ENCODE data around the gene TCERG1L.

DNA sequence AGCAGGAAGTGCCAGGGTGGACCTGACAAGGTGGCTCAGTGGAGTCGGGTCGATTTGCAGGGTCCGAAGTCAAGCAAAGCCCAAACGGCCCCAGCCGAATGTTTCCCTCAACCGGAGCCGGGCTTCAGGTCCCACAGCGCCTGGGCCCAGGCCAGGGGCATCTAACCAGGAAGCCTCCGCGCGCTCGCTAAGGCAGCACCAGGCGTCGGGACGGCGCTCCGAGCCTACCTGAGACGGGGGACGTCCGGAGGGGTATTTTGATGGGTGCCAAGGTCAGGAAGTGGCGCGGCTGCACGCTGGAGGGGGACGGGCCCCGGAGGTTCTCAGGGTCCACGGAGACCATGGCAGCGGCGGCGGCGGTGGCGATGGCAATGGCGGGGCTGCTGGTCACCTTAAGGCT lies 51.5 kb downstream of the TCERG1L start:
- TF ChIP-seq, protein P1, sequence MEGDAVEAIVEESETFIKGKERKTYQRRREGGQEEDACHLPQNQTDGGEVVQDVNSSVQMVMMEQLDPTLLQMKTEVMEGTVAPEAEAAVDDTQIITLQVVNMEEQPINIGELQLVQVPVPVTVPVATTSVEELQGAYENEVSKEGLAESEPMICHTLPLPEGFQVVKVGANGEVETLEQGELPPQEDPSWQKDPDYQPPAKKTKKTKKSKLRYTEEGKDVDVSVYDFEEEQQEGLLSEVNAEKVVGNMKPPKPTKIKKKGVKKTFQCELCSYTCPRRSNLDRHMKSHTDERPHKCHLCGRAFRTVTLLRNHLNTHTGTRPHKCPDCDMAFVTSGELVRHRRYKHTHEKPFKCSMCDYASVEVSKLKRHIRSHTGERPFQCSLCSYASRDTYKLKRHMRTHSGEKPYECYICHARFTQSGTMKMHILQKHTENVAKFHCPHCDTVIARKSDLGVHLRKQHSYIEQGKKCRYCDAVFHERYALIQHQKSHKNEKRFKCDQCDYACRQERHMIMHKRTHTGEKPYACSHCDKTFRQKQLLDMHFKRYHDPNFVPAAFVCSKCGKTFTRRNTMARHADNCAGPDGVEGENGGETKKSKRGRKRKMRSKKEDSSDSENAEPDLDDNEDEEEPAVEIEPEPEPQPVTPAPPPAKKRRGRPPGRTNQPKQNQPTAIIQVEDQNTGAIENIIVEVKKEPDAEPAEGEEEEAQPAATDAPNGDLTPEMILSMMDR (IDR thresholded peaks at IDR 0.05): no peak
- TF ChIP-seq CHD2 (IDR thresholded peaks at IDR 0.05; ENCODE audit: low read length, partially characterized antibody) (no peak), YY1 (IDR thresholded peaks at IDR 0.05; ENCODE audit: low read depth) (no peak), POLR2AphosphoS5 (IDR thresholded peaks at IDR 0.05; ENCODE audit: low read depth, low read length) (no peak), JUND (IDR thresholded peaks at IDR 0.05) (no peak), TCF12 (IDR thresholded peaks at IDR 0.05) (no peak), RXRA (IDR thresholded peaks at IDR 0.05; ENCODE audit: borderline replicate concordance, low read depth) (no peak)
- TF ChIP-seq, protein P2, sequence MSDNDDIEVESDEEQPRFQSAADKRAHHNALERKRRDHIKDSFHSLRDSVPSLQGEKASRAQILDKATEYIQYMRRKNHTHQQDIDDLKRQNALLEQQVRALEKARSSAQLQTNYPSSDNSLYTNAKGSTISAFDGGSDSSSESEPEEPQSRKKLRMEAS (IDR thresholded peaks at IDR 0.05; ENCODE audit: low read depth): no peak
- TF ChIP-seq, protein P3, sequence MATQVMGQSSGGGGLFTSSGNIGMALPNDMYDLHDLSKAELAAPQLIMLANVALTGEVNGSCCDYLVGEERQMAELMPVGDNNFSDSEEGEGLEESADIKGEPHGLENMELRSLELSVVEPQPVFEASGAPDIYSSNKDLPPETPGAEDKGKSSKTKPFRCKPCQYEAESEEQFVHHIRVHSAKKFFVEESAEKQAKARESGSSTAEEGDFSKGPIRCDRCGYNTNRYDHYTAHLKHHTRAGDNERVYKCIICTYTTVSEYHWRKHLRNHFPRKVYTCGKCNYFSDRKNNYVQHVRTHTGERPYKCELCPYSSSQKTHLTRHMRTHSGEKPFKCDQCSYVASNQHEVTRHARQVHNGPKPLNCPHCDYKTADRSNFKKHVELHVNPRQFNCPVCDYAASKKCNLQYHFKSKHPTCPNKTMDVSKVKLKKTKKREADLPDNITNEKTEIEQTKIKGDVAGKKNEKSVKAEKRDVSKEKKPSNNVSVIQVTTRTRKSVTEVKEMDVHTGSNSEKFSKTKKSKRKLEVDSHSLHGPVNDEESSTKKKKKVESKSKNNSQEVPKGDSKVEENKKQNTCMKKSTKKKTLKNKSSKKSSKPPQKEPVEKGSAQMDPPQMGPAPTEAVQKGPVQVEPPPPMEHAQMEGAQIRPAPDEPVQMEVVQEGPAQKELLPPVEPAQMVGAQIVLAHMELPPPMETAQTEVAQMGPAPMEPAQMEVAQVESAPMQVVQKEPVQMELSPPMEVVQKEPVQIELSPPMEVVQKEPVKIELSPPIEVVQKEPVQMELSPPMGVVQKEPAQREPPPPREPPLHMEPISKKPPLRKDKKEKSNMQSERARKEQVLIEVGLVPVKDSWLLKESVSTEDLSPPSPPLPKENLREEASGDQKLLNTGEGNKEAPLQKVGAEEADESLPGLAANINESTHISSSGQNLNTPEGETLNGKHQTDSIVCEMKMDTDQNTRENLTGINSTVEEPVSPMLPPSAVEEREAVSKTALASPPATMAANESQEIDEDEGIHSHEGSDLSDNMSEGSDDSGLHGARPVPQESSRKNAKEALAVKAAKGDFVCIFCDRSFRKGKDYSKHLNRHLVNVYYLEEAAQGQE (IDR thresholded peaks at IDR 0.05; ENCODE audit: low read depth, low read length): no peak
